Anterior cingulate cortex (tissue), 58 donors: ENCODE results near the gene CCDC12.
"Not testable (repeated sequence)": the region's sequence is repeated elsewhere in the genome, so short reads cannot be mapped to it uniquely, and the experiment has no call there.

Experiments
- DNase-seq, 58 donors: peaks; one replicate each; lab custom pipeline; 2025; lab: John Stamatoyannopoulos, UW

CCDC12 gene

GRCh38 chr3:46927718-46928073 is 48.8 kb downstream of the CCDC12 start:
- DNase-seq = no peak

GRCh38 chr3:46926871-46927717 is 49.5 kb downstream of the CCDC12 start:
- peak in 1 of 58 donors; percentile 40 for DNase-seq

DNA sequence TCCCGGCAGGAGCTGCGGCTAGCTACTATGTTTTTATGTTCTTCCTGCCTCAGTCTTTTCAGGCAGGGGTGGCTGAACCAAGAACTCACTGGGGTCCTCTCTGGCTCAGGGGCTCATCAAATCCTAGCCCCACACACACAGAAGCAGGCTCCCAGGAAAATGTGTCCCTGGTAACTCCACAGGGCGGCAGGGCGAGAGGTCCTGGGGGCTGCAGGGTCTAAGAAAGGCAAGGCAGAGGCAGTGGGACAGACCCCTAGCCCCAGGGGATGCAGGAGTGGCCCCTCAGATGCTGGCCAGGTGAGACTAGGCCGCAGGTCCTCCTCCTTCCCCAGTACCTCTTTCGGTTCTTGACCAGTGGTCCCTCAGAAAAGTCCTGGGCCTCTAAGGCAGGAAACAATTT is 50.1 kb downstream of the CCDC12 start:
- DNase-seq = no peak

DNA sequence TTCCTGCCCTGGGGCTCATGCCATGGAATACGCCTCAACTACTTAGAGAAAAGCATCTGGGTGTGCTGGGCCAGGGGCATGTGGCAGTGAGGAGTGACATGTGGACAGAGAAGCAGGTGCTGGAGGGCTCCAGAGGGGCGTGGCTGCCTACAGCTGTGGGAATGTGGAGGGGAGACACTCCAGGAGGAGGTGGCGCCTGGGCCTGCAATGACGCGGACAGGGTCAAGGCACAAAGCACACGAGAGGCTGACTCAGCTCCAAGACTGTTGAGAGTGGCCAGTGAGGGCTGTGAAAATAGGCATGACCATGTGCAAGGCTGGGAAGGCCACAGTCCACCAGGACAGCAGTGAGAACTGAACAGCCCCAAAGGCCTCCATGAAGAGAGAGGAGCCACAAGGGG is 50.5 kb downstream of the CCDC12 start:
- no peak for DNase-seq

GRCh38 chr3:46925585-46925934 is 51.0 kb downstream of the CCDC12 start:
- DNase-seq = no peak

DNA sequence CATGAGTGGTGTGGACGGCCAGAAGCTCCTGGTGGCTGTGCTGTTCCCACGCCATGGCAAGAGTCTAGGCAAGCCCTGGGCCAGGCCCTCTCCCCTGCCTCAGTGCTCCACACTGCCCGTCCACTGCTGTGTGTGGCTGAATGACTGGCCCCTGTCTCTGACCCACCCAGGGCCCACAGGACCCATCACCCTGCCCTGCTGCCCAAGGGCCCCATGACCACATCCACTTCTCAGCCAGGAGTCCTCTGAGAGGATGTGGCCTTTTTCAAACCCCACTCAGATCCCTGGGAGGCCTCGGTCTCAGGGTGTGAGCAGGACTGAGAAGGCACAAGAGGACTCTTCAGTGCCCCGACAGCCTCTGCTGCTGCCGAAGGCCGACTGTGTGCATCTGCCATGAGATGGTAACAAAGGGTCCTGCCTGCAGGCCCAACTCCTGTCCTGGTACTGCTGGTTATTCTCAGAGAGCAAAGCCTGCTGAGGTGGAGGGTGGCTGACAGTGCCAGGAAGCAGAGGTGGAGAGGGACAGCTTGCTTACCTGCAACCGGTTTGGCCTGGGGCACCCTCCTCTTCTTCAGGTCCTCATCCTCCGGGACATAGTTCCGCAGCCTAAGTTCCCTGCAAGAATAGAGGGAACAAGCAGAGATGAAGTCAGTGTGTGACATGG is 51.5 kb downstream of the CCDC12 start:
- DNase-seq = no peak

- DNase-seq = peak in 6 of 58 donors; percentile 12 to 47 (median 20)
Measured at GRCh38 chr3:46923559-46924350, 52.8 kb downstream of the CCDC12 start.

- no peak for DNase-seq
Measured at GRCh38 chr3:46922871-46923558, 53.5 kb downstream of the CCDC12 start.

DNA sequence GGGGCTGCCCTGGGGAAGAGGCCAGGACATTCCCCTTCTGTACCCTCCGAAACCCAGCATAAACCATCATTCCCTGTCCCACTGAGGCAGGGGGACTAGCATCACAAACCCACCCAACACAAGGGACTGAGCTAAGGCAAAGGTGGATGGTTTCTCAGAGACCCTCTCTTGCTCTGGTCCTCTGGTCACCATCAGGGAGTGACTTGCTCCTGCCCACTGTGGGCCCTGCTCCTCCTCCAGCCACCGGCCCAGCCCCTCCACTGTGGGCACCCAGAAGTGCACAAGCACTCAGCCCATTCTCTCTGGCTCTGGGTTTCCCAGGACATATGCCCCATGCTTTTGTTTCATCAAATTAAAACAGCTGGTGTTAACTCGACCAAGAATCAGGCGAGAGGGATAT is 54.1 kb downstream of the CCDC12 start:
- DNase-seq = no peak

DNA sequence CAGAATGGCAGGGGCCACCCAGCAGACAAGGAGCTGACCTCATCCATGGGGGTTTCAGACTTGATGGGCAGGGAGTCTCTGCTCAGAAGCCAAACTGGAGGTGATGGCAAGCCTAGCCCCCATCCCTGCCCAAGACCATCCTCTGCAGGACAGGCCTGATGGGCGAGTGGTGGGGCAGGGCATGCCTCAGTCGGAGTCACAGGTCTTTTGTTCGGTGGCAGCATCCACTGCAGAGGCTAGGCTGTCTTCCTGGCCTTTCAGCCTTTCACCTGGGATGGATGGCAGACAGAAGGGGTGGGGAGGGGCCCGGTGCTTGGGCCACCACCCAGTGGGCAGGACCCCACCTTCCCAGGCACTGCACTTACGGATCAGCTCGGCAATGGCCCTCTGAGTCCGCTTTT is 54.7 kb downstream of the CCDC12 start:
- no peak for DNase-seq

GRCh38 chr3:46921041-46921440 is 55.5 kb downstream of the CCDC12 start:
- no peak for DNase-seq

DNA sequence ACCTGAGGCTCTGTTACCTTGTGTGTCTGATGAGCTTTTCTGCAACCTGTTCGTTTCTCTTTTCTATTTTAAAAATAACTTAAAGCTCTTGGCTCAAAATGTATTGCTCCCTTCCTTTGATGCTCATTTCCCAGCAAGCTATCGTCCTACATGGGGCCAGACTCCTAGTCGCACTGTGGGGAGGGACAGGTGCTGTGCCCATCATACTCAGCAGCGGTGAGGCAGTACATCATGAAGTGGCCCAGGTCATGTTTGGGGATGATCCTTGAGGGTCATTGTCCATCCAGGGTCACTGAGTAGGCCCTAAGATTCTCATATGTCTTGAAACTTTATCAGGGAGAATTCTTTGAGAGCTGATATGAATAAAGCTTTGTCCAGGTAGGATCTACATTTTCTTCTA is 57.9 kb downstream of the CCDC12 start:
- no peak for DNase-seq

DNA sequence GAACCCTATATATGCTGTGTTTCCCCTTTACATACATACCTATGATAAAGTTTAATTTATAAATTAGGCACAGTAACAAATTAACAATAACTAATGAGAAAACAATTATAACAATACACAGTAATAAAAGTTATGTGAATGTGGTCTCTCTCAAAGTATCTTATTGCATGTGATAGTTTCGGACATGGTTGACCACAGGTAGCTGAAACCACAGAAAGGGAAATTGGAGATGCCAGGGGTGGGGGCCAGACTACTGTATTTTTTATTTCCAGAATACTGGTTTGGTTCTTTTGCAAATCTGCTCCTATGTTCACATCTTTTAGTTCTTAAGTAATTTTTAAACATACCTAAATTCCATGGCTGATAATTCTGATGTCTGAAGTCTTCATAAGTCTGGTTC is 58.3 kb downstream of the CCDC12 start:
- no peak for DNase-seq

DNA sequence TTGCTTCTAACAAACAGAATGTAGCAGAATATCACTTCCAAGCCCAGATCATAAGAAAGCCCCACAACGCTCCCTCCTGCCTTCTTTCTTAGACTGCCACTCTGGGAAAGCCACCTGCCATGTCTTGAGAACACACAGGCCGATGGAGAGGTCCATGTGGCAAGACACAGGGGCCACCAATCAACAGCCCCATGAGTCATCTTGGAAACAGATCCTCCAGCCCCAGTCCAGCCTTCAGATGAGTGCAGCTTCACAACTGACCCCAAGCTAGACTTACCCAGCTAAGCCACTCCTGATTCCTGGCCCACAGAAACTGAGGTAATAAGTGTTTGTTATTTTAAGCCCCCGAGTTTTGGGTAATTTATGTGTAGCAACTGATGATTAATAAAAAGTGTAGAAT is 59.3 kb downstream of the CCDC12 start:
- no peak for DNase-seq

DNA sequence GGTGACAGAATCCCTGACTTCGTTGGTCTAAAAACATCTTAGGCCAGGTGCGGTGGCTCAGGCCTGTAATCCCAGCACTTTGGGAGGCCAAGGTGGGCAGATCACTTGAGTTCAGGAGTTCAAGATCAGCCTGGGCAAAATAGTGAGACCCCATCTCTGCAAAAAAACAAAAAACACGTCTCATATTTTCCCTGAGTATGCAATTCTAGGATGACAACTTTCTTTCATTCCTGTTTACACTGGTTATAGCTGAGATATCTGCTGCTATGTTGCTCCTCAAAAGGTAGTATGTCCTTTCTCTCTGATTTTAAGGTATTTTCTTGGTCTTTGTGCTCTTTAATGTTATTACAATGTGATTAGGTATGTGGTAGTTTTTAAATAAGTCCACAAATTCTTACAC is 59.7 kb downstream of the CCDC12 start:
- no peak for DNase-seq

DNA sequence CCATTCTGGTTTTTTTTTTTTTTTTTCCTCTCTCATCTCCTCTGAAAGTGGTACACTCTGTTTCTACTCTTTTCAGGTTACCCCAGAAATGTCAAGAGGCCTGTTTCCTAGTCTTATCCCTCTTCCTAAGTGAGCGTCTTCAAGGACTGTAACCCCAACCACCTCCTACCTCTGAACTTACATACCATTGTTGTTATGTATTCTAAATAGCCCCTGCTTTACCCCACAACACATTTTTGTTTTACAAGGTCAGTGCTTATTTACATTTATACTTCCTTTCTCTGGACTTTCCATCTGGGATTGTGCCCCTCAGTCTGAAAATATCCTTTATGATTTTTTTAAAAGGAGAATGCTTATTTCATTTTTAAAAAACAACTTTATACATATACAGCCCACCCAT is 60.3 kb downstream of the CCDC12 start:
- no peak for DNase-seq

DNA sequence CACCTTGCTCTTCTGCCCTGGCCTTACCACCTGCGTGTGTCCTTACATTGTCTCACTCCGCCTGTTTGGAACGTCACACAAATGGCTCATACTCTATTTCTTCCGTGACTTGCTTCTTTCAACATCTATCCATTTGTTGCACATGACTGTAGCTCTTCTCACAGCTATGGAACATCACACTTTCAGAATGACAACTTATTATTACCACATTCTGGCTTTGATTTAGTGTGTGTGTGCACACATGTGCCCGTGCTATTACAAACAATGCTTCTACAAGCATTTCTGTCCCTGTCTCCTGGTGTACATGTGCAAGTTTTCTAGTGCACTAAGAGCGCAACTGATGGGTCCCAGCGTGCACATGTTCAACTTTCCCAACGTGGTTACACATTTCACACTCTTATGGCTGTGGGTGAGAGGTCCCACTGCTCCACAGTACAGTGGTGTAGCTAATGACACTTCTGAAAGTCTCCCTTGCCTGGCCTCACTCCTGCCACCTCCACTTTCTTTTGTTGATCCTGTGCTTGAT is 61.2 kb downstream of the CCDC12 start:
- DNase-seq = no peak

DNA sequence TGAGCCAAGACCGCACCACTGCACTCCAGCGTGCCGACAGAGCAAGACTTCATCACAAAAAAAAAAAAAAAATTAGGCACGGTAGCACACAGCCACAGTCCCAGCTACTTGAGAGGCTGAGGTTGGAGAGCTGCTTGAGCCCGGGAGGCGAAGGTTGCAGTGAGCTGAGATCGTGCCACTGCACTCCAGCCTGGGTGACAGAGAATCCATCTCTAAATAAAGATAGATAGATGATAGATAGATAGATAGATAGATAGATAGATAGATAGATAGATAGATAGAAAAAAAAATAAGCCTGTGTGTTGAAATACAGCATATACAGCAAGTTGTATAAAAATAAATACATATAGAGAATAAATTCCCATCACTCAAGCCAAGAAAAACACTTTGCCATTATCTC is 61.7 kb downstream of the CCDC12 start:
- DNase-seq = no peak

DNA sequence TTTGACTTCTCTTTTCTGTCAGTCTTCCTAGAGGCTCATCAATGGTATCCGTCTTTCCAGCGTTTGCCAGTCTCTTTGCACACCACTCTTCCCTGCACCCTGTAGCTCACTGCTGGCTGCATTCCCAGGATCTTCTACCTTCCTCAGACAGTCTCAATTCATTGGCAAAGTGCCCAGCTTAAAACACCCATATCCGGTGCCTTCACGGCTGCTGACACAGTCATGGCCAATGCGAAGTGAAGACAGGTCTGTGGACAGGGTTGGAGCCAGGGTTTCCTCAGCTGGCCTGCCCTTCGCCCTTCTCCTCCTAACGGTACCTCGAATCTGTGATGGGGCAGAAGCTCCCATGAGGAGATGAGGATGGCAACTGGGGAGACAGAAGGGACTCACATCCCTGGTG is 62.9 kb downstream of the CCDC12 start:
- DNase-seq = no peak

DNA sequence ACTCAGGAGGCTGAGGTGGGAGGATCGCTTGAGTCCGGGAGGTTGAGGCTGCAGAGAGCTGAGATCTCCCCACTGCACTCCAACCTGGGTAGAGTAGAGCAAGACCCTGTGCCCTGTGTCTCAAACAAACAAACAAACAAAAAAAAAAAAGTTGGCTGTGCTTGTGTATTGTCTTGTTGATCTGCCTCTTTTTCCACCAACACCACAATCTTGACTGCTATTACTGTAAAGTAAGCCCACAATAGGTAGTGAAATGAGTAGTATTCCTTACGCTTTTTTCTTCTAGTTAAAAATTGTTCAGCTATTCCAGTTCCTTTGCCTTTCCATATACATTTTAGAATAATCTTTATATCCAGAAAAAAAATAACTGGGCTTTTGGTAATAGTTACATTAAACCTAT is 63.6 kb downstream of the CCDC12 start:
- DNase-seq = no peak

GRCh38 chr3:46910914-46911313 is 65.6 kb downstream of the CCDC12 start:
- DNase-seq = not testable (repeated sequence)
